Muscle of back (tissue), 11 donors: Measurements from ENCODE around the gene CSF2. TPM values are rescaled to one million over a fixed set of nuclear protein-coding genes. Genes with fewer than 3 reads are reported as not detected.
"Not testable (repeated sequence)": the region's sequence is repeated elsewhere in the genome, so short reads cannot be mapped to it uniquely, and the experiment has no call there.

Source experiments
- DNase-seq, 3 donors: peaks; one replicate each; pipeline versions ENCODE4 v3.0.0 to v3.0.0-alpha.2; 2013
- polyA plus RNA-seq, 10 donors: library from polyadenylated mRNA; unstranded; fragments of 120-200 nt; gene quantifications; one replicate each; pipeline ENCODE4 v1.2.1, GENCODE V29; 2013; ENCODE audit not compliant: insufficient read length in 10 of 10

CSF2 gene
- polyA plus RNA-seq, 10 donors = not detected

DNA sequence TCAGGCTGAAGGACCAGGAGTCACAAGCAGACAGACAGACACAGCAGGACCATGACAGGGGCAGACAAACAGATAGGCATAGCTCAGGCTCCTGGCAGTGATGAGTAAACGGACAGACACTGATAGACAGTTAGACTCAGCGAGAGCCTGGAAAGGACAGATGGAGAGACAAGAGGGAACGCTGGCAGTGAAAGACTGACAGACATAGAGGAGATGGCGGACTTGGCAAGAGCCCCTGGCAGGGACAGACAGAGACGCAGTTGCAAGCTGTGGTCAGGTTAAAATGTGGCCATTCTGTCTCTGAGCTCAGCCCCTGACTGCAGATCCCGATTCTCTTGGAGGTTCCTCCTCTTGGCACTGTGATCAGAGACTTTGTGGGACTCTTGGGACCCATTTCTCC lies 13.6 kb downstream of the CSF2 start:
- no peak for DNase-seq

DNA sequence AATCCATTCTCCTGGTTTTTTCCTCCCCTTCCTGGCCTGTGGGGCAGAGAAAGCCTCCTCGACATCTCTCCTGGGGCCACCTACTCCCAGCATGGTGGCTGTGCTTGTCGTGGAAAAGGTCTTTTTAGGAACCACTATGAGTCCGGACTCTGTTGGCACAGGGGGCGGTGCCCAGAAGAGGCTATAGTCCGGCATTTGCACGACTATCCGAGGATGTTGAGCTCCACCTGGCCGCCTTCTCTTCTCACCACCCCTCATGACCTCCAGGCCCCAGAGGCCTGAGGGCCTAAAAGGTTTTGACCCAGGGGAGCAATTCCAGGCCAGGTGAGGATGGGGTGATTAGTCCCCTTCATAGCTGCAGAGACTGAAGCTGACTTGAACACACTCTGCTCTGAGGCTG lies 14.1 kb downstream of the CSF2 start:
- DNase-seq = no peak

DNA sequence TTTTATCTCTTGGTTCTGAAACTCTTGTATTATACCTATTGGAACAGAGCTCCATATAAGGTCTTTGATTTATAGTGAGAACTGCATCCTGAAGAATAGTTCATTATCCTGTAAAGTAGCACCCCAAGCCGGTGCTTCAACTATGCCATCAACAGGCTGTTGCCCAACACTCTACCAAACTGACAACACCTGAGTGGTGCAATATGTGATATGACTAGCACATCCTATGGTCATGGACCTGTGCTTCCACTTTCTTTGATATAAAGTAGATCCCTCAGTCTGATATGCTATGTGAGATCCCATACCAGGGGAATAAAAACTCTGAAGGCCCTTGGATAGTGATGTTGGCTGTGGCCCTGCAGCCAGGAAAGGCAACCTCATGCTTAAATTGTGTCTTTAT lies 15.8 kb downstream of the CSF2 start:
- DNase-seq = no peak

DNA sequence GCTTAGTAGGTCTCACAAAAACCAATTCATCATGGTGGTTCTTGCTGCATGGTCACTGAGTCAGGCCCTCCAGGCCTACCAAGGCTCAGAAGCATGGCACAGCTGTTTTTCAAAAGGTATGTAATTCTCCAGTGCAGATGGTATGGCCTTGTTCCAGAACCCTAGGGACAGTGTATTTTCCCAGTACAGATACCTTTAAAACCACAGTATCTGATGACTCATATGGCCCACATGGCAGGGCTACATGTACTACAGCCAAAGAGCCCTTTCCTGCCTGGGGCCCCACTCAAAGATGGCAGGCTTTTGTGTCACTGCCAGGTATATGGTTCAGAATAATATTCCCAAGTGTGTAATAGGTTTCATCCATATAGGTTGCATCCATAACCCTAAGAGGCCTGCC lies 16.5 kb downstream of the CSF2 start:
- DNase-seq = peak in 1 of 3 donors; percentile 44

- DNase-seq = peak in 2 of 3 donors; percentile 23 to 44
These were observed 19.7 kb downstream of the CSF2 start for GRCh38 chr5:132093271-132093670.

DNA sequence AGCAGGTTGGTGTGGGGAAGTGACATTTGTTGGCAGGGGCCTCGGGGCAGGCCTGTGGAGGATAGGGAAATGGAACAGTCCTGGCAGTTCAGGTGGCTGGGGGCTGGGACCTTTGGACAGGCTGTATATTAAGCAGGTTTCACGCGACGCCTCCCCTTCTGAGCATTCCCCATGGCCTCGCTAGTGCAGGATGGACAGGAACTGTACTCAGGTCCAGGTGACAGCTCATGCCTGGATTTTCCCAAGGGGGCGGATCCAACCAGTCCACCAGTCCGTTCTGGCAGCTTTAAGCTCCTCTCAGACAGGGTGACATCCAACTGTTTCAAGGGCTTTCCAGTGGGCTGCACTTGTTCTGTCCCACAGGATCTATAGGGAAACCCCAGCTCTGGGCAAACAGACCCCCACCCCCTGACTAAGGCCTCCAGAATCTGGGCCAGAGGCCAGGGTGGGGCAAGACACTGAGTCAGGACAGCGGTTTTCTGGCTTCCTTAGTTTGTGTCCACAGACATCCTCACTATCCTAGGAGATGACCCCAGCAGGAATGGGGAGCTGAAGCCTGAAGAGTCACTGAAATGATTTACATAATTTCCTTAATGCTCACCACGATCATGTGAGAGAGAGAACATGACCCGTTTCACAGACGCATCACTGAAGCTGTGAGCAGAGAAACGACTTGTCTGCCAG lies 20.9 kb downstream of the CSF2 start:
- DNase-seq = peak in 1 of 3 donors; percentile 87

GRCh38 chr5:132095077-132095410 lies 21.5 kb downstream of the CSF2 start:
- no peak for DNase-seq

GRCh38 chr5:132095424-132095972 lies 21.9 kb downstream of the CSF2 start:
- no peak for DNase-seq

GRCh38 chr5:132096904-132097303 lies 23.3 kb downstream of the CSF2 start:
- DNase-seq = no peak

- DNase-seq = no peak
These were observed 24.6 kb downstream of the CSF2 start for GRCh38 chr5:132098151-132098594.

- DNase-seq = no peak
These were observed 25.0 kb downstream of the CSF2 start for GRCh38 chr5:132098621-132099020.

DNA sequence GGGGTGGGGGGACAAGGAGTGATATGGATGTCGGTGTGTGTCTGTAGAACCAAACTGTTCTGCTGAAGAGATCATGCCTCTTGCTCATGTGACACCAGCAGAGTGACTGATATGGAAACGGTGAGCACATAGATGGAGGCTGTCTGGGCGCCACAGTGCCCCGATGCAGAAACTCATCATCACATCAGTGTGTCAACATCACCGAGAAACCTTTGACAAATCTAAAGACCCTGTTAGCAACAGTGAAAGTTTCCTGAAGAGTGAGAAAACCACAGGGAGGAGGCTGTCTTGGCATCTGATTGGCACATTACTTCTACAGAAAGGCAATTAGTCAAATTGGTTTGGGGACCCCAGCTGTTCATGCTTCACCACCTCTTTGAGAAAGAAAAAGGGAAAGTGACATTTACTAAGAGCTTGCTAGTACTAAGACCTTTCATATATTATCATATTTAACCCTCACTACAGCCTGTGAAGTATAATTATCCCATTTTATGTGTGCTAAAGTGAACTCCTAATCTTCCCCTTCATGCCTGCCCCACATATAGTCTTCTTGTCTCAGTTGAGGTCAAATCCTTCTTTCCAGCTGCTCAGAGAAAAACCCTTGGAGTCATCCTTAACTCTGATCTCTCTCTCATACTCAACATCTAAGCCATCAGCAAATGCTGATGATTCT lies 25.6 kb downstream of the CSF2 start:
- DNase-seq = no peak

- no peak for DNase-seq
These were observed 26.3 kb downstream of the CSF2 start for GRCh38 chr5:132099905-132100304.

GRCh38 chr5:132100672-132101261 lies 27.2 kb downstream of the CSF2 start:
- DNase-seq = no peak

DNA sequence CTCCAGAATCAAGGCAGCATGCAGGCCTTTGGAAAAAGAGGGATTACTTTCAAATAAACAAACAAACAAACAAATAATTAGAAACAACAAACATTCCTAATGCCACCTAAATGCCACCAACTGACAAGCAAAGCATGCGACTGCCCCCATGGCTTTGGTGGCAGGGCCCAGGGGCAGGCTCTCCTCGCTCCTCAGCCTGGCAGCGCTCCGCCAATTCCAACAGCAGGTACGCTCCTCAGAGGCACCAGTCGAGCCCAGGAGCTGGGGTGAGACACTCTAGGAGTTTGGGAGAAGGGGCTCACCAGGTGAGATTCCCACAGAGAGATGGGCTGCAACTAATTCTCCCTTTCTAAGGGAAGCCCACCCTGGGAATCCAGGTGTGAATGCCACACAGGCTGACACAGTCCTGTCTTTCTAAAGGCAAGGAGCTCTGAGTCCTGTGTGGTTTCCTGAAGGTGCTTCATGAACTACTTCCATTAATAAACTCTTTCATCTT lies 27.8 kb downstream of the CSF2 start:
- DNase-seq = no peak

GRCh38 chr5:132102101-132102701 lies 28.6 kb downstream of the CSF2 start:
- DNase-seq = no peak

GRCh38 chr5:132102944-132103331 lies 29.3 kb downstream of the CSF2 start:
- DNase-seq = no peak

GRCh38 chr5:132103332-132103951 lies 29.9 kb downstream of the CSF2 start:
- DNase-seq = peak; percentile 64 to 87 (median 67)

DNA sequence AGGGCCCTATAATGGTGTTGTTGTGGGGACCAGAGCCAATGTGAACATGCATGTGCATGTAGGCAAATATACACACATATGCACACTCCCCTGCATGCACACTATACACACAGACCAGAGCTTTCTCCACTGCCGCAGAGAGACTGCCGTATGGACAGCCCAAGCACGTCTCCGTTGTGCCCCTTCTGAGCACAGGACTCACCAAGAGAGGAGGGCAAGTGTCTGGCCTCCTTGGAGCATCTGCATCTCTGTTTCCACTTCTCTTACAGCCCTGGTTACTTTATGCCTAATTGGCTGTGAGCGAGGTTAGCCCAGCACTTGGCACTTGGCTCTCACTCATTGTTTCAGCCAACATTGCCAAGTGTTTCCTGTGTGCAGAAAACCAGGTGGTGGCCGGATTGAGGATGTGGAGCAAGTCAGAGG lies 30.4 kb downstream of the CSF2 start:
- no peak for DNase-seq

- no peak for DNase-seq
These were observed 31.0 kb downstream of the CSF2 start for GRCh38 chr5:132104556-132104955.

DNA sequence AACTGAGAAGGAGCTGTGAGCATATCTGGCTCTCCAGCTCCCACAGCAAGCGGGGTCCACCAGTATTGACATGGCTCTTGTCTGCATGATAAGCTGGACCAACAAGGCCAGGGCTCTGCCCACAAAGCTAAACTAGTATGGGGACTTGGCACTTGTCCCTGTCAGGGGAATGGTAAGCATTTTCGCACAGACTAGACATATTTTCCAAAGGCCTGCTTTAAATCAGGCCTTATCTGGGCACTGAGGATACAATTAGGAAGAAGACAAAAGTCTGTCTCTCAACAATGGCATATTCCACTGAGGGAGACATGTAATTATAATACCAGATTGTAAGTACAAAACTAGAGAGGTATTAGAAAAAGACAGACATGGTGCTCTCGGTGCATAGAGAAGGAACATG lies 32.1 kb downstream of the CSF2 start:
- DNase-seq = no peak

GRCh38 chr5:132108495-132108894 lies 34.9 kb downstream of the CSF2 start:
- not testable (repeated sequence) for DNase-seq
